Fibroblast of peridontal ligament (primary cell): ENCODE results near the gene BACE2.

Experiments used
- DNase-seq: peaks from one replicate; pipeline ENCODE4 v3.0.0-alpha.2; 2010; ENCODE audit errors: extremely low read depth

The BACE2 gene

GRCh38 chr21:41148798-41149197 is 19.2 kb upstream of the BACE2 start:
- DNase-seq: no peak

- DNase-seq: no peak
These were observed 18.8 kb upstream of the BACE2 start for GRCh38 chr21:41149199-41149598.

GRCh38 chr21:41152147-41152546 is 15.8 kb upstream of the BACE2 start:
- DNase-seq: no peak

- no peak for DNase-seq
These were observed 14.5 kb upstream of the BACE2 start for GRCh38 chr21:41153443-41153842.

GRCh38 chr21:41156142-41156541 is 11.8 kb upstream of the BACE2 start:
- no peak for DNase-seq

- no peak for DNase-seq
These were observed 9.9 kb upstream of the BACE2 start for GRCh38 chr21:41158026-41158425.

GRCh38 chr21:41160036-41160435 is 7.9 kb upstream of the BACE2 start:
- DNase-seq: no peak

- no peak for DNase-seq
These were observed 6.5 kb upstream of the BACE2 start for GRCh38 chr21:41161428-41161827.

- DNase-seq: no peak
These were observed 5.9 kb upstream of the BACE2 start for GRCh38 chr21:41162096-41162495.

GRCh38 chr21:41163091-41163490 is 4.9 kb upstream of the BACE2 start:
- no peak for DNase-seq

GRCh38 chr21:41164052-41164451 is 3.9 kb upstream of the BACE2 start:
- no peak for DNase-seq

GRCh38 chr21:41164981-41165655 is 2.8 kb upstream of the BACE2 start:
- no peak for DNase-seq

GRCh38 chr21:41166884-41167283 is 1.1 kb upstream of the BACE2 start:
- no peak for DNase-seq

- peak; percentile 29 for DNase-seq
These were observed 664 bp downstream of the BACE2 start for GRCh38 chr21:41168391-41169257.

GRCh38 chr21:41169258-41169576 is 1.3 kb downstream of the BACE2 start:
- DNase-seq: no peak

- no peak for DNase-seq
These were observed 1.7 kb downstream of the BACE2 start for GRCh38 chr21:41169701-41170100.

GRCh38 chr21:41170442-41170841 is 2.5 kb downstream of the BACE2 start:
- DNase-seq: no peak

GRCh38 chr21:41170859-41171609 is 3.1 kb downstream of the BACE2 start:
- no peak for DNase-seq

- no peak for DNase-seq
These were observed 7.1 kb downstream of the BACE2 start for GRCh38 chr21:41175080-41175479.

GRCh38 chr21:41176846-41177245 is 8.9 kb downstream of the BACE2 start:
- DNase-seq: no peak

GRCh38 chr21:41180752-41181151 is 12.8 kb downstream of the BACE2 start:
- DNase-seq: no peak

- no peak for DNase-seq
These were observed 14.6 kb downstream of the BACE2 start for GRCh38 chr21:41182547-41182946.

GRCh38 chr21:41183575-41183974 is 15.6 kb downstream of the BACE2 start:
- no peak for DNase-seq
